Measurements from ENCODE around the gene ANKEF1.
"Not testable (repeated sequence)": the region's sequence is repeated elsewhere in the genome, so short reads cannot be mapped to it uniquely, and the experiment has no call there.

Gene ANKEF1

GRCh38 chr20:10033905-10034650 is 709 bp upstream of the ANKEF1 start:
- DNase-seq, result no peak

DNA sequence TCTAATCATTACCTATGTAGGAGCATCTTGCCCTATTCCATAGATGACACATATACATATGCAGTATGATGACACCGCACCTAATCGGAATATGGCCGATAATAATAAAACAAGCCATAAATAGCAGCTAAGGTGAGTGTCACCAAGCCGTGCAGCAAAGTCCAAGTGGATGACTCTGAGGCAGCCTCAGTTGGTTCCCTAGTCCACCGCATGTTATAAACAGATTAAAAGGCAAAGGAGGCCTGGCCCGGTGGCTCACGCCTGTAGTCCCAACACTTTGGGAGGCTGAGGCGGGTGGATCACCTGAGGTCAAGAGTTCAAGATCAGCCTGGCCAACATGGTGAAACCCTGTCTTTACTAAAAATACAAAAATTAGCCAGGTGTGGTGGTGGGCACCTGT is 1.5 kb downstream of the ANKEF1 start:
- DNase-seq, result not testable (repeated sequence)

- DNase-seq, result no peak
These were observed 5.5 kb downstream of the ANKEF1 start for GRCh38 chr20:10040070-10040975.

DNA sequence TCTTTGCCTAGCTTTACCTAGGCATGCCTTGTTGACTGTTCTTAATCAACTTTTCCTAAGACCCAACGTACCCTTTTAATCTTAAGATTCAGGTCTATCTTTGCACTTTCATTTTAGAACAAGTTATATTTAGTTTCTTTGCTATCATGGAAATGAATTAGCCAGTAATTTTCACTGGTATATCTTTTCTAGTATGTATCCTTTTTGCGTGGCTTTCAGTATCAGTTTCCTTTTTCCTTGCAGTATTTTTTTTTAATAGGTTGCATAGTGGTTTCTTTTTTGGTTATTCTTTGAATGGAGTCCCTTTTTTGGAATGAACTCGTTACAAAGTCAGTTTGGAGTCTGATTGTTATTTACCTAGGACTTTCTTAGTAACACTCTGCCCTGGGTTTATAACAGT is 7.3 kb downstream of the ANKEF1 start:
- no peak for DNase-seq

- no peak for DNase-seq
These were observed 12.6 kb downstream of the ANKEF1 start for GRCh38 chr20:10047427-10047826.

DNA sequence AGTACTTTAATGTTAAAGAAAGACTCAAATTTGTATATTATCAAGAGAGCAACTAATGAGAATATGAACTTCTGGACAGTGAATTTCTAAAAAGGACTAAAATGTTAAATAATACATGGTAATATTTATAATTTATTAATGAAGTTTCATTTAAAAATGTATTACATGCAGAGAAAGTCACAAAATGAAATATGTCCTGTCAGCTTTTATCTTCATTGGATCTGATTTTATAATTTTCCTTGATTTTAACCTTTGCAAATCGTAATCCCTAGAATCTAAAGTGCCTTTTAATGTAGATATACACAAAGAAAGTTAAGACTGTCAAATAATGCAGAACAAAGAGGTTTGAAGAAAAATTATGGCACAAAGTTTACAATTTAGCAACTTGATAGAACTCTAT is 16.4 kb downstream of the ANKEF1 start:
- DNase-seq, result no peak

GRCh38 chr20:10059006-10059405 is 24.2 kb downstream of the ANKEF1 start:
- no peak for DNase-seq

DNA sequence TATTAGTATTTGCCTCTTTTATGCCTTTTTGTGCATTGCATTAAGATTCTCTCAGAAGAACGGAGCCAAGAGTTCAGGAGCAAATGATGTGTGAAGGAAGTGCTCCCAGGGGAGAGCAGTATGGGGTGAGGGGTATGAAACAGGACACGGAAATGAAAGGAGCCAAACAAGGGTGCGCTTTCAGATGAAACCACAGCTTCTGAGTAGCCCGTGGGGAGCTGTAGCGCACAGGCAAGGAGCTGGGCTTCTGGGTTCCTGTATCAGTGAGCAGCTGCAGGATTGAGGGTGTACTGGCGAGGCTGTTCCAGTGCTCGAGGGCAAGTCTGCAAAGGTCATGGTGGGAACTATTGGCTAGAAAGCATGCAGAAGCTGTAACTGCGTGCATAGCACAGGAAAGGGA is 25.4 kb downstream of the ANKEF1 start:
- DNase-seq, result no peak

DNA sequence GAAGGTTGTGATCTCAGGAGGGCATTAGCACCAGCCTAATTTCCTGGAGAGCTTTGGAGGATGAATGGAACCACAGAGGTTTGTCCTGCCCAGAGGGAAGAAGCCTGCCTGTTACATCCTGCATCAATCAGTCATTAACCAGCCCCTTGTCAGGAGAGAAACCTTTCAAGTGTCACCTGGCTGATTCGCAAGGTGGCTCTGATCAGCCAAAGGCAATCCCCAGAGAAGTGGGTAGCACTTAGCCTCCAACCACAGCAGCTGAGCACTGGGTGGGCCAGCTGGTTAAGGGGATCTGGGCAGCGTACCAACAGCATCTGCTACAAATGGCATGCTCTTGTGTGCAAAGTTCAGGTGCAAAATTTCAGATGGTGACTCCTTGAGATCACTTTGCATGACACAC is 26.9 kb downstream of the ANKEF1 start:
- DNase-seq, result no peak

DNA sequence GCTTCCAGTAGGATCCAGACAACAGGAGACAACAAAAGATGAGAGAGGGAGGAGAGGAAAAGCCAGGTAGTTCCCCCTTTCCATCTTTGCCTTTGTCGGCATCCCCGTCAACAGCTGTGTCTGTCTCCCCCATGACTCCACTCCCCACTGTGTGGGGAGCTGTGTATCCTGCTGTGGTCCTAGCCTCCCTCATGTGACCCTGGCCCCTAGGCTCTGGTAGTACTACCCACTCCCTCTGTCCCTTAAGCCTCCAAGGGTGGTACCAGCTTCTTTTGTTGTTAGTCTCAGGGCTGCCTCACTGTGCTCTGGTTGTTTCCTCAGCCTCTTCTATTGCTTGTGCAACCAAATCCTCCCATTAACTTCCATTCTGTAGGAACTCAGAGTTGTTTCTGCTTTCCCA is 28.7 kb downstream of the ANKEF1 start:
- no peak for DNase-seq

GRCh38 chr20:10064611-10065010 is 29.8 kb downstream of the ANKEF1 start:
- DNase-seq, result no peak

- no peak for DNase-seq
These were observed 30.5 kb downstream of the ANKEF1 start for GRCh38 chr20:10065154-10065833.

DNA sequence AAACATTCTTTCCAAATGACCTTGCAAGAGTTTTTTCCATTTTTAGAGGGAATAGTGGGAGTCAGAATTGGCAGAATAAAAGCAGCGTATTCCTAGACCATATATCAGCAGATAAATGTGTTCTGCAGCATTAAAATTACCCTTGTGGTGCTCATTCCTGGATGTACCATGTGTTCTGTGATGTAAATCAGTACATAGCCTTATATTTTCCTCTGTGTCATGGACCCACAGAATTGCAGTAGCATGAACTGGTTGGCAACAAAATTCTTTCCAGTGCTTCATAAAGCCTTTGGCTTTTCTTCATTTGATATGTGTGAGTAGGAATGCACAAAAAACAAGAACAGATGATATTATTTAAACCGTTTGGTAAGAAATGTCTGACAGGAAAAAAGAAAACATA is 32.5 kb downstream of the ANKEF1 start:
- DNase-seq, result no peak

GRCh38 chr20:10074513-10074912 is 39.7 kb downstream of the ANKEF1 start:
- DNase-seq, result no peak

DNA sequence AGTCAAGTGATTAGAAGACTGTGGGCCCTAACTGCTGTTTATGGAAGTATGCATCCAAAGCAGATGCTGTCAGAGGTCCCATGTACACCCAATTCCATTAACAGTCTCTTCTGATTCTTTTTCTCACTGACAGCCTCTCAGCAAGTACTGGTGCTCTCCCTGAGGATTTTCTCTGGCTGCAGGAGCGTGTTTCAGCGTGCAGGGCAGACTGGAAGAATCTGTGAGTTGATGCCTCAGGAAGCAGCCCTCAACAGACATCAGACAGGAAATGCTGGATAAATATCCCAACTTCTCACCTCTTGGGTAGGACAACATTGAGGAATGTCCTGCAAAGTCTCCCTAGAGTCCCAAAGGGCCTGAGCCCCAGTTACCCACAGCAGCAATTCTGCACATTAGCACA is 40.8 kb downstream of the ANKEF1 start:
- DNase-seq, result no peak

GRCh38 chr20:10076126-10077080 is 41.6 kb downstream of the ANKEF1 start:
- DNase-seq, result no peak

- no peak for DNase-seq
These were observed 42.3 kb downstream of the ANKEF1 start for GRCh38 chr20:10077081-10077471.

- no peak for DNase-seq
These were observed 43.1 kb downstream of the ANKEF1 start for GRCh38 chr20:10077886-10078285.

GRCh38 chr20:10078403-10078802 is 43.6 kb downstream of the ANKEF1 start:
- no peak for DNase-seq

GRCh38 chr20:10079964-10080363 is 45.2 kb downstream of the ANKEF1 start:
- no peak for DNase-seq

- DNase-seq, result no peak
These were observed 45.8 kb downstream of the ANKEF1 start for GRCh38 chr20:10080574-10080973.

- DNase-seq, result no peak
These were observed 55.2 kb downstream of the ANKEF1 start for GRCh38 chr20:10089871-10090587.

Data from activated gamma-delta T cell (primary cell).